GM23338 (cell line): ENCODE data around the gene PDE4D. TPM values are rescaled to one million over a fixed set of nuclear protein-coding genes. Genes with fewer than 3 reads are reported as not detected.

ENCODE experiments used
- ATAC-seq: fragments of 200-7000 bp; cut with Tn5 transposase; 3 replicates; pipeline ENCODE4 v1.9.1; 2020
- DNase-seq: peaks from one replicate; pipeline ENCODE4 v3.0.0-alpha.2; 2015; ENCODE audit warnings: low spot score
- H2AFZ ChIP-seq: fragments of 200-600 bp; sonication (generic); 2 replicates; pipeline ENCODE4 v1.8.0; 2016; ENCODE audit warnings: antibody characterized with exemption, mild to moderate bottlenecking, moderate library complexity
- H3F3A ChIP-seq: fragments of 200-600 bp; sonication (generic); replicated peaks from 2 replicates; pipeline ENCODE4 v1.8.0; 2017; ENCODE audit warnings: antibody characterized with exemption, mixed run types, low read depth
- H3K27ac ChIP-seq: fragments of 200-600 bp; sonication (generic); 2 replicates; pipeline ENCODE4 v1.6.1; 2016; ENCODE audit warnings: low read depth
- H3K27me3 ChIP-seq: fragments of 200-600 bp; sonication (generic); 2 replicates; pipeline ENCODE4 v1.8.0; 2016; ENCODE audit warnings: mild to moderate bottlenecking, mixed run types, moderate library complexity; ENCODE audit not compliant: insufficient read depth
- H3K36me3 ChIP-seq: fragments of 200-600 bp; sonication (generic); 2 replicates; pipeline ENCODE4 v1.8.0; 2016; ENCODE audit warnings: mild to moderate bottlenecking; ENCODE audit not compliant: insufficient read depth
- H3K4me1 ChIP-seq: fragments of 200-600 bp; sonication (generic); 2 replicates; pipeline ENCODE4 v1.8.0; 2016; ENCODE audit warnings: mild to moderate bottlenecking, moderate library complexity; ENCODE audit not compliant: insufficient read depth
- H3K4me2 ChIP-seq: fragments of 200-600 bp; sonication (generic); 2 replicates; pipeline ENCODE4 v1.7.1; 2017; ENCODE audit warnings: mixed run types
- H3K4me3 ChIP-seq: fragments of 200-600 bp; sonication (generic); 2 replicates; pipeline ENCODE4 v1.6.1; 2016; ENCODE audit warnings: mixed run types
- H3K79me2 ChIP-seq: fragments of 200-600 bp; sonication (generic); replicated peaks from 2 replicates; pipeline ENCODE4 v1.8.0; 2017; ENCODE audit warnings: mild to moderate bottlenecking; ENCODE audit not compliant: insufficient read depth
- H3K9me2 ChIP-seq: fragments of 200-600 bp; sonication (generic); 2 replicates; pipeline ENCODE4 v1.8.0; 2017; ENCODE audit not compliant: insufficient read depth
- H4K20me1 ChIP-seq: fragments of 200-600 bp; sonication (generic); replicated peaks from 2 replicates; pipeline ENCODE4 v1.8.0; 2017; ENCODE audit warnings: mild to moderate bottlenecking; ENCODE audit not compliant: insufficient read depth
- H3K27ac Mint-ChIP-seq: 2 replicates; pipeline ENCODE4 v1.8.0; 2020; ENCODE audit warnings: inconsistent platforms, mild to moderate bottlenecking, moderate library complexity, mixed read lengths
- H3K27me3 Mint-ChIP-seq: 3 replicates; pipeline ENCODE4 v1.8.0; 2022; ENCODE audit warnings: low read depth, mild to moderate bottlenecking, moderate library complexity, mixed read lengths, inconsistent platforms; ENCODE audit not compliant: insufficient read depth, poor library complexity
- H3K36me3 Mint-ChIP-seq: 3 replicates; pipeline ENCODE4 v1.8.0; 2021; ENCODE audit warnings: low read depth, mild to moderate bottlenecking, inconsistent platforms, moderate library complexity, mixed read lengths
- H3K4me1 Mint-ChIP-seq: 3 replicates; pipeline ENCODE4 v1.8.0; 2020; ENCODE audit warnings: mild to moderate bottlenecking, inconsistent platforms, mixed read lengths
- H3K4me3 Mint-ChIP-seq: 3 replicates; pipeline ENCODE4 v1.8.0; 2021; ENCODE audit warnings: moderate library complexity, mild to moderate bottlenecking, inconsistent platforms, mixed read lengths
- H3K9me3 Mint-ChIP-seq: 3 replicates; pipeline ENCODE4 v1.8.0; 2020; ENCODE audit warnings: moderate library complexity, mild to moderate bottlenecking, inconsistent platforms, mixed read lengths
- CREB1 ChIP-seq: fragments of 250-450 bp; sonication (Bioruptor Pico); IDR thresholded peaks from 2 replicates; pipeline ENCODE4 v1.5.0; 2020; ENCODE audit warnings: low read depth, mild to moderate bottlenecking, moderate library complexity
- EZH2 ChIP-seq: fragments of 200-600 bp; sonication (generic); IDR thresholded peaks from one replicate; pipeline ENCODE4 v1.8.0; 2017; ENCODE audit warnings: antibody characterized with exemption, mild to moderate bottlenecking, low read depth; ENCODE audit not compliant: unreplicated experiment
- EZH2phosphoT487 ChIP-seq: fragments of 200-600 bp; sonication (generic); IDR thresholded peaks from one replicate; pipeline ENCODE4 v1.8.1; 2018; ENCODE audit warnings: antibody characterized with exemption; ENCODE audit not compliant: unreplicated experiment
- JUNB ChIP-seq: IDR thresholded peaks from one replicate; pipeline ENCODE4 v1.6.1; 2016; ENCODE audit warnings: antibody characterized with exemption; ENCODE audit not compliant: unreplicated experiment
- NANOG ChIP-seq: IDR thresholded peaks from 2 replicates; pipeline ENCODE4 v1.6.1; 2016; ENCODE audit warnings: antibody characterized with exemption, borderline replicate concordance
- POLR2AphosphoS5 ChIP-seq: IDR thresholded peaks from 2 replicates; pipeline ENCODE4 v1.6.1; 2016; ENCODE audit warnings: antibody characterized with exemption, low read depth
- STAT1 ChIP-seq: IDR thresholded peaks from one replicate; pipeline ENCODE4 v1.6.1; 2016; ENCODE audit warnings: antibody characterized with exemption; ENCODE audit not compliant: unreplicated experiment
- ZNF114 ChIP-seq: fragments of 250-450 bp; sonication (Bioruptor Pico); IDR thresholded peaks from 2 replicates; pipeline ENCODE4 v1.5.0; 2020; ENCODE audit warnings: mild to moderate bottlenecking, moderate library complexity
- ZNF331 ChIP-seq: fragments of 250-450 bp; sonication (Bioruptor Pico); IDR thresholded peaks from 2 replicates; pipeline ENCODE4 v1.5.0; 2020; ENCODE audit warnings: low read depth, mild to moderate bottlenecking, moderate library complexity
- polyA plus RNA-seq: library from polyadenylated mRNA; unstranded; fragments of >200 nt; fragmentation: Nextera tagmentation; extraction: Ambion mirVana; gene quantifications from 2 replicates; pipeline ENCODE4 v1.2.1, GENCODE V29; 2016
- total RNA-seq: library from RNA; depleted of rRNA; stranded (reverse); fragments of >200 nt; shearing (Covaris generic); gene quantifications from 2 replicates; pipeline ENCODE4 v1.2.3, GENCODE V29; 2014
- TF ChIP-seq, protein P1 (sequence below): fragments of 250-450 bp; sonication (Bioruptor Pico); IDR thresholded peaks from 2 replicates; pipeline ENCODE4 v1.5.0; 2020; ENCODE audit warnings: mild to moderate bottlenecking, moderate library complexity
- TF ChIP-seq, protein P2 (sequence below), 2 experiments: fragments of 200-600 bp in 1 of 2; sonication (generic) in 1 of 2; conservative IDR thresholded peaks; 2 replicates each; pipeline versions ENCODE4 v1.5.1 to v1.6.1; 2016 to 2017; ENCODE audit warnings: antibody characterized with exemption in 2 of 2, low read depth in 2 of 2, mild to moderate bottlenecking in 2 of 2, moderate library complexity in 1 of 2
- TF ChIP-seq, protein P3 (sequence below): IDR thresholded peaks from one replicate; pipeline ENCODE4 v1.6.1; 2018; ENCODE audit warnings: antibody characterized with exemption; ENCODE audit not compliant: unreplicated experiment
- TF ChIP-seq, protein P4 (sequence below): IDR thresholded peaks from 2 replicates; pipeline ENCODE4 v1.6.1; 2016; ENCODE audit warnings: antibody characterized with exemption

The PDE4D gene
- total and polyA plus RNA-seq, 2 experiments from 2014 or later = 2.1 to 4.7 TPM

DNA sequence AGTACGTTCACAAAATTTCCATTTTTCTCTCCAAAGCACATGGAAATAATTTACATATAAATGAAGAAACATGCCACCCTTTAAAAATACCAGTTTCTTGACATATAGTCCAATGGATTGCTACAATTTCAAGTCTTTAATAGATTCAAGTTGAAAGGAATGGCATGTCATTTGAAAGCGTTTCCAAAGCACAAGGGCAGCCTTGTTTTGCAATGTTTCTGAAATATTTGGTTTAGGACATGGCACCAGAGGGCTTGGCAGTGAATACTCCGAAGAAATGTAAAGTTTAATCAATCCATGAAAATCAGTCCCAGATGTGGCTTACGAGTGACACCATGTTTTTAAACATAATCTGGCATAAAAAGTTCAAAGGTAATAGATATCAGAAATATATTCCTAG, 333.7 kb downstream of the PDE4D start:
- peaks cover 28% of the 10 kb centered on the region for H3K4me1 ChIP-seq
- peaks cover 32% of the 10 kb centered on the region for H3K4me1 Mint-ChIP-seq
- H3K27me3 Mint-ChIP-seq = no peaks in the 10 kb centered on the region
- no peaks in the 10 kb centered on the region for H4K20me1 ChIP-seq
- H3K27ac Mint-ChIP-seq = no peak overlapping the region
- H3K36me3 ChIP-seq = no peaks in the 10 kb centered on the region
- DNase-seq (no peak), ATAC-seq (no peak)
- no peak overlapping the region for H3K4me3 ChIP-seq
- H3K36me3 Mint-ChIP-seq = no peaks in the 10 kb centered on the region; the same call in 2 of the 3 replicates
- no peaks in the 10 kb centered on the region for H3F3A ChIP-seq
- 0 out of 2 replicates have a peak, but pooled peaks cover 3% of the 10 kb centered on the region for H3K9me2 ChIP-seq
- no peaks in the 10 kb centered on the region for H3K9me3 Mint-ChIP-seq
- no peak overlapping the region for H2AFZ ChIP-seq
- H3K4me3 Mint-ChIP-seq = no peak overlapping the region
- H3K27ac ChIP-seq = no peak overlapping the region
- no peaks in the 10 kb centered on the region for H3K79me2 ChIP-seq
- TF ChIP-seq, protein P1, sequence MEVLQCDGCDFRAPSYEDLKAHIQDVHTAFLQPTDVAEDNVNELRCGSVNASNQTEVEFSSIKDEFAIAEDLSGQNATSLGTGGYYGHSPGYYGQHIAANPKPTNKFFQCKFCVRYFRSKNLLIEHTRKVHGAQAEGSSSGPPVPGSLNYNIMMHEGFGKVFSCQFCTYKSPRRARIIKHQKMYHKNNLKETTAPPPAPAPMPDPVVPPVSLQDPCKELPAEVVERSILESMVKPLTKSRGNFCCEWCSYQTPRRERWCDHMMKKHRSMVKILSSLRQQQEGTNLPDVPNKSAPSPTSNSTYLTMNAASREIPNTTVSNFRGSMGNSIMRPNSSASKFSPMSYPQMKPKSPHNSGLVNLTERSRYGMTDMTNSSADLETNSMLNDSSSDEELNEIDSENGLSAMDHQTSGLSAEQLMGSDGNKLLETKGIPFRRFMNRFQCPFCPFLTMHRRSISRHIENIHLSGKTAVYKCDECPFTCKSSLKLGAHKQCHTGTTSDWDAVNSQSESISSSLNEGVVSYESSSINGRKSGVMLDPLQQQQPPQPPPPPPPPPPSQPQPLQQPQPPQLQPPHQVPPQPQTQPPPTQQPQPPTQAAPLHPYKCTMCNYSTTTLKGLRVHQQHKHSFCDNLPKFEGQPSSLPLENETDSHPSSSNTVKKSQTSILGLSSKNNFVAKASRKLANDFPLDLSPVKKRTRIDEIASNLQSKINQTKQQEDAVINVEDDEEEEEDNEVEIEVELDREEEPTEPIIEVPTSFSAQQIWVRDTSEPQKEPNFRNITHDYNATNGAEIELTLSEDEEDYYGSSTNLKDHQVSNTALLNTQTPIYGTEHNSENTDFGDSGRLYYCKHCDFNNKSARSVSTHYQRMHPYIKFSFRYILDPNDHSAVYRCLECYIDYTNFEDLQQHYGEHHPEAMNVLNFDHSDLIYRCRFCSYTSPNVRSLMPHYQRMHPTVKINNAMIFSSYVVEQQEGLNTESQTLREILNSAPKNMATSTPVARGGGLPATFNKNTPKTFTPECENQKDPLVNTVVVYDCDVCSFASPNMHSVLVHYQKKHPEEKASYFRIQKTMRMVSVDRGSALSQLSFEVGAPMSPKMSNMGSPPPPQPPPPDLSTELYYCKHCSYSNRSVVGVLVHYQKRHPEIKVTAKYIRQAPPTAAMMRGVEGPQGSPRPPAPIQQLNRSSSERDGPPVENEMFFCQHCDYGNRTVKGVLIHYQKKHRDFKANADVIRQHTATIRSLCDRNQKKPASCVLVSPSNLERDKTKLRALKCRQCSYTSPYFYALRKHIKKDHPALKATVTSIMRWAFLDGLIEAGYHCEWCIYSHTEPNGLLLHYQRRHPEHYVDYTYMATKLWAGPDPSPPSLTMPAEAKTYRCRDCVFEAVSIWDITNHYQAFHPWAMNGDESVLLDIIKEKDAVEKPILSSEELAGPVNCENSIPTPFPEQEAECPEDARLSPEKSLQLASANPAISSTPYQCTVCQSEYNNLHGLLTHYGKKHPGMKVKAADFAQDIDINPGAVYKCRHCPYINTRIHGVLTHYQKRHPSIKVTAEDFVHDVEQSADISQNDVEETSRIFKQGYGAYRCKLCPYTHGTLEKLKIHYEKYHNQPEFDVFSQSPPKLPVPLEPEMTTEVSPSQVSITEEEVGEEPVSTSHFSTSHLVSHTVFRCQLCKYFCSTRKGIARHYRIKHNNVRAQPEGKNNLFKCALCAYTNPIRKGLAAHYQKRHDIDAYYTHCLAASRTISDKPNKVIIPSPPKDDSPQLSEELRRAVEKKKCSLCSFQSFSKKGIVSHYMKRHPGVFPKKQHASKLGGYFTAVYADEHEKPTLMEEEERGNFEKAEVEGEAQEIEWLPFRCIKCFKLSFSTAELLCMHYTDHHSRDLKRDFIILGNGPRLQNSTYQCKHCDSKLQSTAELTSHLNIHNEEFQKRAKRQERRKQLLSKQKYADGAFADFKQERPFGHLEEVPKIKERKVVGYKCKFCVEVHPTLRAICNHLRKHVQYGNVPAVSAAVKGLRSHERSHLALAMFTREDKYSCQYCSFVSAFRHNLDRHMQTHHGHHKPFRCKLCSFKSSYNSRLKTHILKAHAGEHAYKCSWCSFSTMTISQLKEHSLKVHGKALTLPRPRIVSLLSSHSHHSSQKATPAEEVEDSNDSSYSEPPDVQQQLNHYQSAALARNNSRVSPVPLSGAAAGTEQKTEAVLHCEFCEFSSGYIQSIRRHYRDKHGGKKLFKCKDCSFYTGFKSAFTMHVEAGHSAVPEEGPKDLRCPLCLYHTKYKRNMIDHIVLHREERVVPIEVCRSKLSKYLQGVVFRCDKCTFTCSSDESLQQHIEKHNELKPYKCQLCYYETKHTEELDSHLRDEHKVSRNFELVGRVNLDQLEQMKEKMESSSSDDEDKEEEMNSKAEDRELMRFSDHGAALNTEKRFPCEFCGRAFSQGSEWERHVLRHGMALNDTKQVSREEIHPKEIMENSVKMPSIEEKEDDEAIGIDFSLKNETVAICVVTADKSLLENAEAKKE (CRISPR knock-in tag) = no peak
- no peak for TF ChIP-seq POLR2AphosphoS5
- TF ChIP-seq, protein P2, sequence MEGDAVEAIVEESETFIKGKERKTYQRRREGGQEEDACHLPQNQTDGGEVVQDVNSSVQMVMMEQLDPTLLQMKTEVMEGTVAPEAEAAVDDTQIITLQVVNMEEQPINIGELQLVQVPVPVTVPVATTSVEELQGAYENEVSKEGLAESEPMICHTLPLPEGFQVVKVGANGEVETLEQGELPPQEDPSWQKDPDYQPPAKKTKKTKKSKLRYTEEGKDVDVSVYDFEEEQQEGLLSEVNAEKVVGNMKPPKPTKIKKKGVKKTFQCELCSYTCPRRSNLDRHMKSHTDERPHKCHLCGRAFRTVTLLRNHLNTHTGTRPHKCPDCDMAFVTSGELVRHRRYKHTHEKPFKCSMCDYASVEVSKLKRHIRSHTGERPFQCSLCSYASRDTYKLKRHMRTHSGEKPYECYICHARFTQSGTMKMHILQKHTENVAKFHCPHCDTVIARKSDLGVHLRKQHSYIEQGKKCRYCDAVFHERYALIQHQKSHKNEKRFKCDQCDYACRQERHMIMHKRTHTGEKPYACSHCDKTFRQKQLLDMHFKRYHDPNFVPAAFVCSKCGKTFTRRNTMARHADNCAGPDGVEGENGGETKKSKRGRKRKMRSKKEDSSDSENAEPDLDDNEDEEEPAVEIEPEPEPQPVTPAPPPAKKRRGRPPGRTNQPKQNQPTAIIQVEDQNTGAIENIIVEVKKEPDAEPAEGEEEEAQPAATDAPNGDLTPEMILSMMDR (conservative IDR thresholded peaks at IDR 0.05; ENCODE audit: low read depth in 2 of 2) = no peak
- TF ChIP-seq, protein P3, sequence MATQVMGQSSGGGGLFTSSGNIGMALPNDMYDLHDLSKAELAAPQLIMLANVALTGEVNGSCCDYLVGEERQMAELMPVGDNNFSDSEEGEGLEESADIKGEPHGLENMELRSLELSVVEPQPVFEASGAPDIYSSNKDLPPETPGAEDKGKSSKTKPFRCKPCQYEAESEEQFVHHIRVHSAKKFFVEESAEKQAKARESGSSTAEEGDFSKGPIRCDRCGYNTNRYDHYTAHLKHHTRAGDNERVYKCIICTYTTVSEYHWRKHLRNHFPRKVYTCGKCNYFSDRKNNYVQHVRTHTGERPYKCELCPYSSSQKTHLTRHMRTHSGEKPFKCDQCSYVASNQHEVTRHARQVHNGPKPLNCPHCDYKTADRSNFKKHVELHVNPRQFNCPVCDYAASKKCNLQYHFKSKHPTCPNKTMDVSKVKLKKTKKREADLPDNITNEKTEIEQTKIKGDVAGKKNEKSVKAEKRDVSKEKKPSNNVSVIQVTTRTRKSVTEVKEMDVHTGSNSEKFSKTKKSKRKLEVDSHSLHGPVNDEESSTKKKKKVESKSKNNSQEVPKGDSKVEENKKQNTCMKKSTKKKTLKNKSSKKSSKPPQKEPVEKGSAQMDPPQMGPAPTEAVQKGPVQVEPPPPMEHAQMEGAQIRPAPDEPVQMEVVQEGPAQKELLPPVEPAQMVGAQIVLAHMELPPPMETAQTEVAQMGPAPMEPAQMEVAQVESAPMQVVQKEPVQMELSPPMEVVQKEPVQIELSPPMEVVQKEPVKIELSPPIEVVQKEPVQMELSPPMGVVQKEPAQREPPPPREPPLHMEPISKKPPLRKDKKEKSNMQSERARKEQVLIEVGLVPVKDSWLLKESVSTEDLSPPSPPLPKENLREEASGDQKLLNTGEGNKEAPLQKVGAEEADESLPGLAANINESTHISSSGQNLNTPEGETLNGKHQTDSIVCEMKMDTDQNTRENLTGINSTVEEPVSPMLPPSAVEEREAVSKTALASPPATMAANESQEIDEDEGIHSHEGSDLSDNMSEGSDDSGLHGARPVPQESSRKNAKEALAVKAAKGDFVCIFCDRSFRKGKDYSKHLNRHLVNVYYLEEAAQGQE = no peak
- TF ChIP-seq, protein P4, sequence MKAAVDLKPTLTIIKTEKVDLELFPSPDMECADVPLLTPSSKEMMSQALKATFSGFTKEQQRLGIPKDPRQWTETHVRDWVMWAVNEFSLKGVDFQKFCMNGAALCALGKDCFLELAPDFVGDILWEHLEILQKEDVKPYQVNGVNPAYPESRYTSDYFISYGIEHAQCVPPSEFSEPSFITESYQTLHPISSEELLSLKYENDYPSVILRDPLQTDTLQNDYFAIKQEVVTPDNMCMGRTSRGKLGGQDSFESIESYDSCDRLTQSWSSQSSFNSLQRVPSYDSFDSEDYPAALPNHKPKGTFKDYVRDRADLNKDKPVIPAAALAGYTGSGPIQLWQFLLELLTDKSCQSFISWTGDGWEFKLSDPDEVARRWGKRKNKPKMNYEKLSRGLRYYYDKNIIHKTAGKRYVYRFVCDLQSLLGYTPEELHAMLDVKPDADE = no peak
- no peak for TF ChIP-seq JUNB
- TF ChIP-seq NANOG = no peak
- TF ChIP-seq EZH2phosphoT487 = no peak
- no peak for TF ChIP-seq ZNF114 (CRISPR knock-in tag)
- no peak for TF ChIP-seq STAT1
- TF ChIP-seq ZNF331 = no peak
- TF ChIP-seq EZH2 = no peak
- no peak for TF ChIP-seq CREB1 (CRISPR knock-in tag)
- no peaks in the 10 kb centered on the region for H3K27me3 ChIP-seq
- no peak overlapping the region for H3K4me2 ChIP-seq
